GM19397 (cell line): ENCODE data around the gene GTF2I.
"Not testable (repeated sequence)": the region's sequence is repeated elsewhere in the genome, so short reads cannot be mapped to it uniquely, and the experiment has no call there.

Experiments used
- ATAC-seq: cut with Tn5 transposase; IDR thresholded peaks from one replicate; pipeline ENCODE4 v1.9.1; 2021; ENCODE audit warnings: mild to moderate bottlenecking, moderate library complexity; ENCODE audit not compliant: unreplicated experiment

The GTF2I gene

DNA sequence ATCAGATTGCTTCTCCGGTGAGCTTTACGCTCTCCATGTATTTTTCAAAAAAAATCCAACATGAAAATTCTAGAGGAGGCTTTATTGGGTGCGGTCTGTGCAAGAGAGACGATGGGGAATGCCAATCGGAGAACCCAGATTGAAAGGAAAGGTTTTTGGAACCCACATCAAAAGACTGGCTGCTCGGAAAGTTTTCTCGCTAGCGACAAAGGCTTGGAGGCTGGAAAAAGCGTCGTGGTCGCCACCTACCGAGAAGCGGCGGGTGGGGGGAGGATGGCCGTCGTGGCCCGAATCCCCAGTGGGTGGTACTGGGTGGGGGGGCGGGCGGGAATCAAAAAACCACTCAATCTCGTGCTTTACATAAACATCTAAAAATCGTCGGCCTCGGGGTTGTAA, 1.1 kb upstream of the GTF2I start:
- no peak for ATAC-seq

- ATAC-seq = peak; percentile 59
Measured at GRCh38 chr7:74656837-74657691, 454 bp upstream of the GTF2I start.

GRCh38 chr7:74658178-74659004, 873 bp downstream of the GTF2I start:
- peak; percentile 65 for ATAC-seq

GRCh38 chr7:74660202-74660601, 2.7 kb downstream of the GTF2I start:
- not testable (repeated sequence) for ATAC-seq

DNA sequence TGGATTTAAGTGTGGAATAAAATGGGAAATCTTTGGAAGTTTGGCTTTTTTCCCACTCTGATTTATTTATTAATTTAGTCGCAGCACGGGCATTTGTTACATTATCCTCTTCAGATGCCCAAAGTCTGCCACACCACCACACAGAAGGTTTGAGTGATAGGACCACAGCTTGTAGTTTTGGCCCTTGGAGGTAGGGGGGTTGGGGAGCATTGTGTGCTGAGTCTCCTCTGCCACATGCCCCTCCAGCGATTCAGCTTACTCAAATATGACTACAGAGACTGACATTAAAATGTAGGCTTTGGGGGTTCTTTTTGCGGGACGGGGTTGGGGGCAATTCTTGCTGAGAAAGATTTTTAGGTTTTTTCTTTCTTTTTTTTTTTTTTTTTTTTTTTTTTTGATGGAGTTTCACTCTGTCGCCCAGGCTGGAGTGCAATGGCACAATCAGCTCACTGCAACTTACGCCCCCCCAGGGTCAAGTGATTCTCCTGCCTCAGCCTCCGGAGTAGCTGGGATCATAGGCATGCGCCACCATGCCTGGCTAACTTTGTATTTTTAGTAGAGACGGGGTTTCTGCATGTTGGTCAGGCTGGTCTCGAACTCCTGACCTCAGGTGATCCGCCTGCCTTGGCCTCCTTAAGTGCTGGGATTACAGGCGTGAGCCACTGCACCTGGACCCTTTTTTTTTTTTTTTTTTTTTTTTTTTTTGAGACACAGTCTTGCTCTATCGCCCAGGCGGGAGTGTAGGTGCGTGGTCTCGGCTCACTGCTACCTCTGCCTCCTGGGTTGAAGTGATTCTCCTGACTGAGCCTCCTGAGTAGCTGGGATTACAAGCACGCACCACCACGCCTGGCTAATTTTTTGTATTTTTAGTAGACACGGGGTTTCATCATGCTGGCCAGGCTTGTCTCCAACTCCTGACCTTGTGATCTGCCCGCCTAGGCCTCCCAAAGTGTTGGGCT, 4.6 kb downstream of the GTF2I start:
- ATAC-seq = not testable (repeated sequence)

DNA sequence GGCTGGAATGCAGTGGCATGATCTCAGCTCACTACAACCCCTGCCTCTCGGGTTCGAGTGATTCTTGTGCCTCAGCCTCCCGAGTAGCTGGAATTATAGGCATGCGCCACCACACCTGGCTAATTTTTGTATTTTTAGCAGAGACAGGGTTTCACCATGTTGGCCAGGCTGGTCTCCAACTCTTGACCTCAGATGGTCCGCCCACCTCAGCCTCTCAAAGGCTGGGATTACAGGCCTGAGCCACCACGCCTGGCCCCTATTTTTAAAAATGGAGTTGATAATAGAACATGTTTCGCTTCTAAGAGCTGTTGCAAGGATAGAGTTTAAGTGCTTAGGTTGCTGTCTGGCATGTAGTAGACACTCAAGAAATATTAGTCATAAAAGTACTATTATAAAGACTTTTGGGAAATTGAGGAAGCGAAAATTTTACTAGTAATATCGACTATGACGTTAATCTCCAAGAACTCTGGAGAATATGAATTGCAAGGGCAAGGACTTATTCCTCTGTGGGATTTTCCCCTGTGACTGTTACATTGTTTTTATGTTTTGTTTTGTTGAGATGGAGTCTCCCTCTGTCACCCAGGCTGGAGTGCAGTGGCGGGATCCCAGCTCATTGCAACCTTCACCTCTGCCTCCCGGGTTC, 7.9 kb downstream of the GTF2I start:
- ATAC-seq = no peak

DNA sequence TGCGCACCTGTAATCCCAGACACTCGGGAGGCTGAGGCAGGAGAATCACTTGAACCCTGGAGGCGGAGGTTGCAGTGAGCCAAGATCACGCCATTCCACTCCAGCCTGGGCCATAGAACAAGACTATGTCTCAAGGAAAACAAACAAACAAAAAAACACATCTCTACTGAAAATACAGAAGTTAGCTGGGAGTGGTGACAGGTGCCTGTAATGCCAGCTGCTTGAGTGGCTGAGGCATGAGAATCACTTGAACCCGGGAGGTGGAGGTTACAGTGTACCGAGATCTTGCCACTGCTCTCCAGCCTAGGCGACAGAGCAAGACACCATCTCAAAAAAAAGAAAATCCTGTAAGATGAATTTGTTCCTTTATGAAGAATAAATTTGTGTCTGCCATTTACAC, 9.5 kb downstream of the GTF2I start:
- ATAC-seq = not testable (repeated sequence)

DNA sequence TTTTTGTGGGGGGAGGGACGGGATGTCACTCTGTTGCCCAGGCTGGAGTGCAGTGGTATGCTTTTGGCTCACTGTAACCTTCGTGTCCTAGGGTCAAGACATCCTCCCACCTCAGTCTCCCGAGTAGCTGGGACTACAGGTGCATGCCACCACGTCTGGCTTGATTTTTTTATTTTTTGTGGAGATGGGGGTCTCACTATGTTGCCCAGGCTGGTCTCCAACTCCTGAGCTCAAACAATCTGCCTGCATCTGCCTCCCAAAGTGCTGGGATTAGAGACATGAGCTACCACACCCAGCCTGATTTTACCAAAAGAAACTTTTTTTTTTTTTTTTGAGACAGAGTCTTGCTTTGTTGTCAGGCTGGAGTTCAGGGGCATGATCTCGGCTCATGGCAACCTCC, 10.0 kb downstream of the GTF2I start:
- not testable (repeated sequence) for ATAC-seq

- no peak for ATAC-seq
Measured at GRCh38 chr7:74671602-74672001, 14.1 kb downstream of the GTF2I start.

DNA sequence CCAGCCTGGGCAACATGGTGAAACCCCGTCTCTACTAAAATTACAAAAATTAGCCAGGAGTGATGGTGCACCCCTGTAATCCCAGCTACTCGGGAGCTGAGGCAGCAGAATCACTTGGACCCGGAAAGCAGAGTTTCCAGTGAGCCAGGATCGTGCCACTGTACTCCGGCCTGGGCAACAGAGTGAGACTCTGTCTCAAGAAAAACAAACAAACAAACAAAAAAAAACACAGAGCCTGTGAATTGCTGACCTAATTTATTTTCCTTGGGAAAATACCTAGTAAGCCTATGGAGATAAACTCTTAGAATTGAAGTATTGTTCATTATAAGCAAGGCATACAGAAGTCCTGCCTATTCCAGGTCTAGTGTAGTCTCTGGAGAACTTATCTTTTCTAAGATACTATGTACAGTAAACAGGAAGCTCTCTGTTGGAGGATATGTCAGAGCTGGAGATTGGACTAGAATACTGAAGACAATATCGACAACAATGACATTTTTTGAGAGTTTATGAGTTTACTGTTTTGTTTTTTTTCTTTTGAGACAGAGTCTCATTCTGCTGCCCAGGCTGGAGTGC, 14.9 kb downstream of the GTF2I start:
- no peak for ATAC-seq

DNA sequence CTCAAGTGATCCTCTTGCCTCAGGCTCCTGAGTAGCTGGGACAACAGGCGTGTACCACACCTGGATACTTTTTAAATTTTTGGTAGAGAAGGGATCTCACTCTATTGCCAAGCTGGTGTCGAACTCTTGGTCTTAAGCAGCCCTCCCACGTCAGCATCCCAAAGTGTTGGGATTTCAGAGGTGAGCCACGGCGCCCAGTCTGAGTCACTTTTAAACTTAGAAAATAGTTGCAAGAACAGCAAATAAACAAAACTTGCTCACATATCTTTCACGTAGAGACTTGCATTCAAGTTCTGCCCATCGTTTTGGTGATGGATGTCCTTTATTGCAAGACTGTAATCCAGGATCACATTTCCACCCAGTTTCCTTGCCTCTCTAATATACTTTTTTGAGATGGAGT, 16.6 kb downstream of the GTF2I start:
- no peak for ATAC-seq

DNA sequence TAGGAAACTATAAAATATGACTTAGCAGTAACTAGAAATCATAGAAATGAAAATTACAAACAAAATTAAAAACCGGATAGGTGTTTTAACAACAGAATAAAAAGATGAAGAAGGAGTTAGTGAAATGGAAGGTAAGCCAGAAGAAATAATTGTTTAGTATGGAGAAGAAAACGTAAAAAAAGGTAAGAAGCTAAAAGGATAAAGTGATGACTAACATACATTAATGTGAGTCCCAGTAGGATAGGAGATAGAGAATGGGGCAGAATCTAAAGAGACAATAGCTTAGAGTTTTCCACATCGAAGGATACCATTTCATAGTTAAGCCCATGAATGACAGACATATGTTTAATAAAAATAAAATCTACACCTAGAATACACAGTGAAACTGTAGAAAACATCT, 25.3 kb downstream of the GTF2I start:
- ATAC-seq = no peak

DNA sequence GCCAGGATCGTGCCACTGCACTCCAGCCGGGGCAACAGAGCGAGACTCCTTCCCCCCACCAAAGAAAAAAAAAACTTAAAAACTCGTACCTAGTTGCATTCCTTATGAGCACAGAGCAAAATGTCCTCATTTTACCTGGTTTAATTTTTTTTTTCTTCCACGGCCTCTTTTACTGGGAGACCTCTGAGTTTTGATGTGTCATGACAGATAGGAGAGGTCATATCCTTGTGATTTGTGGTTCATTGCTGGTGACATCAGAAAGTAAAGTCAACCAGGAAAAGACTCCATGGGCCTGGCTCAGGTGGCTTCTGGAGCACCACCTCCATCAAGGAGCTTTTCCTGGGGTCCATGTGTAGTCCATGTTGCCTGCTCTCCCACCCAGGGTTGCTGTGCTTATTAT, 26.3 kb downstream of the GTF2I start:
- no peak for ATAC-seq

GRCh38 chr7:74684473-74684872, 27.0 kb downstream of the GTF2I start:
- no peak for ATAC-seq

GRCh38 chr7:74684921-74685320, 27.4 kb downstream of the GTF2I start:
- ATAC-seq = no peak

- no peak for ATAC-seq
Measured at GRCh38 chr7:74690474-74690873, 33.0 kb downstream of the GTF2I start.

- ATAC-seq = not testable (repeated sequence)
Measured at GRCh38 chr7:74704419-74704818, 46.9 kb downstream of the GTF2I start.

DNA sequence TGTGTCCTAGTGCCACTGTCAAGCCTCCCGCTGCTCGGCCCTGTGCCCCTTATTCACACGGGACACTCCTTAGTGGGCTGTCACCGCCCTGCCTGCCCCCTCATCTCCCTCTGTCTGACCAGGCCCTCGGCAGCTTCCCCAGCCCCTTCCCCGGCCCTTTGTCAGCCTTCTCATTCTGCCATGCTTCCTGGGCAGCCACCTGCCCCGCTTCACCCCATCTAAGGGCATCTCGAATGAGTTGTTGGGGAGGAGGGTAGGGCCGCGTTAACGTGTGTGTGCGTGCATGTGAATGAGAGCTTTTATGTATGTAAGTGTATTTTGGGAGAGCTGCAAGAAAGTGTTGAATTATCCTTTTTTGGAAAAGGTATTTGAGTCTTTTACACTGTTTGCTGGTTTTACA, 49.7 kb downstream of the GTF2I start:
- no peak for ATAC-seq

DNA sequence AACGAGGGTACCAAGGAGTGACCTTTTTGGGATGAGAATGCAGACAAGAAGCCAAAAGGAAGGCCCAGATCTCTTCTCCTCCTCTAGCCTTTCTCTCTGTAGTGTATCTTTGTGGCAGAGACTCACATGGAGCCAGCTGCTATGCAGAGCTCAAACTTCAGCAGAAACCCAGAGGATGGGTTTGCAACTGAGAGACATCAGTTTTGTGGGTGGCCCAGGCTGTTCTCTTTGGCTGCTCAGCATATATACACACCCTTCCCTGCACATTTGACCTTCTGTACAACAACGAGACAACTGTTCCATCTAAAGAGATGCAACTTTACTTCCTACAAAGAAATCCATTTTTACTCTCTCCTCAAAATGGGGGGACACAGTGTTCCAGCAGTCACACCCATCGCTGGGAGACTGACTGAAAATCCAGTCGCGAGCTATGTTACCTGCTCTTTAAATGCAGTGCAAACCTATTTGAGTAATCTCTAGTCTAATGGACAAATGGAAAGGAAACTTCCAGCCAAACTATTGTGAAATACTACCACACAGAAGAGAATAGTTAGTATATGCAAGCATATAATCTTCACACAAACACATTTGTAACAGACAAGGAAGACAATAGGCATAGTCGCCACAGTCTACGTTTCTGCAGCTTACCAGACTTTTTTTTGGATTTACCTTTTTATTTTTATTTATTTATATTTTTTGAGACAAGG, 51.2 kb downstream of the GTF2I start:
- ATAC-seq = no peak
